H1 (cell line): ENCODE results near the gene NUBP1. TPM values are rescaled to one million over a fixed set of nuclear protein-coding genes. Genes with fewer than 3 reads are reported as not detected.

Experiments
- CHD7 ChIP-seq: fragments of 300-600 bp; sonication (generic); IDR thresholded peaks from 2 replicates; pipeline ENCODE4 v1.7.1; 2012; ENCODE audit warnings: low read length, moderate library complexity, mild to moderate bottlenecking, inconsistent platforms; ENCODE audit not compliant: insufficient replicate concordance
- SUZ12 ChIP-seq: fragments of 200-600 bp; sonication (generic); IDR thresholded peaks from 2 replicates; pipeline ENCODE4 v1.6.1; 2012; ENCODE audit warnings: mild to moderate bottlenecking, inconsistent platforms, low read length, moderate library complexity, mixed read lengths
- TAF7 ChIP-seq: optimal IDR thresholded peaks from 2 replicates; pipeline ENCODE3; 2011; ENCODE audit warnings: low read depth, mild to moderate bottlenecking, inconsistent platforms, low read length, moderate library complexity, borderline replicate concordance
- polyA plus RNA-seq, 7 experiments: library from polyadenylated mRNA; depleted of rRNA in 3 of 7; stranded (reverse) in 5 of 7; unstranded in 2 of 7; fragments of >200 nt in 5 of 7; fragments of 200-250 nt in 2 of 7; gene quantifications; 1 replicate in 5 of 7; 2 replicates in 1 of 7; 4 replicates in 1 of 7; pipeline versions ENCODE4 v1.2.1 to v1.2.3, GENCODE V29; 2011 to 2013; ENCODE audit warnings: missing spikeins in 2 of 7, mixed read lengths in 2 of 7
- total RNA-seq: library from RNA; stranded (reverse); fragmentation: NEBNext Ultra II Directional; extraction: Animal tissue kit (Norgen Biotek cat#: 25700); gene quantifications from 2 replicates; pipeline ENCODE4 v1.2.1, GENCODE V29; 2021

NUBP1 gene
- total and polyA plus RNA-seq, 2 of the 8 experiments (the other 6 are each of a cell fraction or from before 2014, with no cell fraction given), result 28.2 to 32.2 TPM

GRCh38 chr16:10808218-10808617 is 64.6 kb downstream of the NUBP1 start (continued):
- TF ChIP-seq CHD7, result no peak
- no peak for TF ChIP-seq SUZ12
- no peak for TF ChIP-seq TAF7
- TF ChIP-seq, all 59 proteins: peak for 0
